ENCODE data around the gene CPEB2.

Gene CPEB2

DNA sequence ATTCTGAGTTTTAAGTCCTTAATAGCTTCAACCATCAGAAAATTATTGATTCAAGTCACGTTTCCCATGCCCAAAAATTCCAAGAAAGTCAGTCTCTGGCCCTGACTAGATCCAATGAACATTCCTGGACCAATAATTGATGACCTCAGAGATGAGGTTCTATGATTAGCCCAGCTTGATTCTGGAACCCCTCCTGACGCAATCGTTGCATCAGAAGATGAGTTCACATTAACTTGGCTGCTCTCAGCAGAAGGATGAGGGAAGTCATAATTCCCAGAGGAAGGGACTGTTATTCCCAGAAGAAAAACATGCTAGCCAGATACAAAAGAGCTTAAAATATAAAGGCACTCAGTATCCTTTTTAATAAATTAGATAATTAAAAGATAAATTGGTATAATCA lies 34.3 kb upstream of the CPEB2 start:
- TF ChIP-seq FOXP2 (optimal IDR thresholded peaks at IDR 0.05; ENCODE audit: borderline replicate concordance, extremely low read depth, extremely low read length, insufficient read depth) (no peak), POLR2AphosphoS5 (IDR thresholded peaks at IDR 0.05; ENCODE audit: low read depth, low read length) (no peak), TAF1 (IDR thresholded peaks at IDR 0.05; ENCODE audit: borderline replicate concordance, insufficient read depth, low read length) (no peak), SIN3A (IDR thresholded peaks at IDR 0.05; ENCODE audit: borderline replicate concordance, insufficient read depth, low read length) (no peak)
- TF ChIP-seq, protein P1, sequence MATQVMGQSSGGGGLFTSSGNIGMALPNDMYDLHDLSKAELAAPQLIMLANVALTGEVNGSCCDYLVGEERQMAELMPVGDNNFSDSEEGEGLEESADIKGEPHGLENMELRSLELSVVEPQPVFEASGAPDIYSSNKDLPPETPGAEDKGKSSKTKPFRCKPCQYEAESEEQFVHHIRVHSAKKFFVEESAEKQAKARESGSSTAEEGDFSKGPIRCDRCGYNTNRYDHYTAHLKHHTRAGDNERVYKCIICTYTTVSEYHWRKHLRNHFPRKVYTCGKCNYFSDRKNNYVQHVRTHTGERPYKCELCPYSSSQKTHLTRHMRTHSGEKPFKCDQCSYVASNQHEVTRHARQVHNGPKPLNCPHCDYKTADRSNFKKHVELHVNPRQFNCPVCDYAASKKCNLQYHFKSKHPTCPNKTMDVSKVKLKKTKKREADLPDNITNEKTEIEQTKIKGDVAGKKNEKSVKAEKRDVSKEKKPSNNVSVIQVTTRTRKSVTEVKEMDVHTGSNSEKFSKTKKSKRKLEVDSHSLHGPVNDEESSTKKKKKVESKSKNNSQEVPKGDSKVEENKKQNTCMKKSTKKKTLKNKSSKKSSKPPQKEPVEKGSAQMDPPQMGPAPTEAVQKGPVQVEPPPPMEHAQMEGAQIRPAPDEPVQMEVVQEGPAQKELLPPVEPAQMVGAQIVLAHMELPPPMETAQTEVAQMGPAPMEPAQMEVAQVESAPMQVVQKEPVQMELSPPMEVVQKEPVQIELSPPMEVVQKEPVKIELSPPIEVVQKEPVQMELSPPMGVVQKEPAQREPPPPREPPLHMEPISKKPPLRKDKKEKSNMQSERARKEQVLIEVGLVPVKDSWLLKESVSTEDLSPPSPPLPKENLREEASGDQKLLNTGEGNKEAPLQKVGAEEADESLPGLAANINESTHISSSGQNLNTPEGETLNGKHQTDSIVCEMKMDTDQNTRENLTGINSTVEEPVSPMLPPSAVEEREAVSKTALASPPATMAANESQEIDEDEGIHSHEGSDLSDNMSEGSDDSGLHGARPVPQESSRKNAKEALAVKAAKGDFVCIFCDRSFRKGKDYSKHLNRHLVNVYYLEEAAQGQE (IDR thresholded peaks at IDR 0.05; ENCODE audit: insufficient read depth in 1 of 2, low read depth in 2 of 2, low read length in 2 of 2), result no peak

DNA sequence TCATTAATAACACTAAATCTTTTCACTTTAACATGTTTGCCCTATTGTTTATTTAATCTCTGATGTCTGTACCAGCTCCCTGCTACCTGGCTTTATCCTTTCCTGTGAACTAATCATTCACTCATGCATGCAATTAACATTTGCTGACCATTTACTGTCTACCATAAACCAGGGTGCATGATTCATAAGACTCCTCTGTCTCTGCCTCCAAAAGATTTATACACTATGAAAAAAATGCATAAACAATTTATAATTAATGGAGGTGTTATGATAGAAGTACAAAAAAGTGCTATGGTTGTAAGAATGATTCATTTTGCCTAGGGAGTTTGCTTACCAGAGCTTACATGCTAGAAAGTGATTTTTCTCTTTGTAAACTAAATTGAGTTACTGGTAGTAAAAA lies 24.5 kb upstream of the CPEB2 start:
- TF ChIP-seq TAF1 (IDR thresholded peaks at IDR 0.05; ENCODE audit: borderline replicate concordance, insufficient read depth, low read length) (no peak), FOXP2 (optimal IDR thresholded peaks at IDR 0.05; ENCODE audit: borderline replicate concordance, extremely low read depth, extremely low read length, insufficient read depth) (no peak), SIN3A (IDR thresholded peaks at IDR 0.05; ENCODE audit: borderline replicate concordance, insufficient read depth, low read length) (no peak), POLR2AphosphoS5 (IDR thresholded peaks at IDR 0.05; ENCODE audit: low read depth, low read length) (no peak)
- TF ChIP-seq, protein P1 (IDR thresholded peaks at IDR 0.05; ENCODE audit: insufficient read depth in 1 of 2, low read depth in 2 of 2, low read length in 2 of 2), result no peak

DNA sequence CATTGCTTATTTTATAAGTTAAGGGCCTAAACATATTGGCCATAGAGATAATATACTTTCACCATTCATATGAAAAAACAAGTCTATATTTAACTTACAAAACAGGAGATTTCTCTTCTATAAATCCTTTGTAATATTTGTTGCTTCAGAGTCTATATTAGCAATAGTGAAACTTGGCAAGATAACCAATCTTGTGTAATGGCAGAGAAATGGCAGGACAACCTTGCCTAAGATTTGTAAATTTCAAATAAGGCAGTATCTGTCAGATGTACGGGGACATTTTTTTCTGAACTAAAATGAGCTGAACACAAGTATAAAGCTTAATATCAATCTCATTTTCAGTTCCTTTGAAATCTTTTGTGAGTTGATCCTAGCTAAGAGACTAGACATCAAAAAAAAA lies 17.8 kb upstream of the CPEB2 start:
- TF ChIP-seq POLR2AphosphoS5 (IDR thresholded peaks at IDR 0.05; ENCODE audit: low read depth, low read length), result no peak
- no peak for TF ChIP-seq FOXP2 (optimal IDR thresholded peaks at IDR 0.05; ENCODE audit: borderline replicate concordance, extremely low read depth, extremely low read length, insufficient read depth)

DNA sequence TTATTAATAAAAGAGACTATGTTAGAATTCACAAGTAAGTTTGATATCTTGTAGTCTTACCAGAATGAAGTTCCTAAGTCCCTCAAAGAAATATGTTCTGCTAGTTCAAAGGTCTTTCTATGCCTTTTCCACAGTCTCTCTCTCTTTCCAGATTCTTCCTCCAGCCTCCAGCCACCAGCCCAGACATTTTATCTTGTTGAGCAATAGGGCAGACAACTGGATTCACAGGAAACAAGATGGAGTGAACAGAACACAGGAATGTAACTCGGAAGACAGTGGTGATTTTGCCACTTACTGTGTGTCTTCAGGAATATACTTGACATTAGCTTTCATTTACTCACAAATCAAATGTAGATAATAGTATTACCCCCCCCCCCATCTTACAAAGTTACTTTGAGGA lies 17.1 kb upstream of the CPEB2 start:
- TF ChIP-seq TAF1 (IDR thresholded peaks at IDR 0.05; ENCODE audit: borderline replicate concordance, insufficient read depth, low read length) (no peak), POLR2AphosphoS5 (IDR thresholded peaks at IDR 0.05; ENCODE audit: low read depth, low read length) (no peak), SIN3A (IDR thresholded peaks at IDR 0.05; ENCODE audit: borderline replicate concordance, insufficient read depth, low read length) (no peak), FOXP2 (optimal IDR thresholded peaks at IDR 0.05; ENCODE audit: borderline replicate concordance, extremely low read depth, extremely low read length, insufficient read depth) (no peak)
- TF ChIP-seq, protein P1 (IDR thresholded peaks at IDR 0.05; ENCODE audit: insufficient read depth in 1 of 2, low read depth in 2 of 2, low read length in 2 of 2), result no peak

DNA sequence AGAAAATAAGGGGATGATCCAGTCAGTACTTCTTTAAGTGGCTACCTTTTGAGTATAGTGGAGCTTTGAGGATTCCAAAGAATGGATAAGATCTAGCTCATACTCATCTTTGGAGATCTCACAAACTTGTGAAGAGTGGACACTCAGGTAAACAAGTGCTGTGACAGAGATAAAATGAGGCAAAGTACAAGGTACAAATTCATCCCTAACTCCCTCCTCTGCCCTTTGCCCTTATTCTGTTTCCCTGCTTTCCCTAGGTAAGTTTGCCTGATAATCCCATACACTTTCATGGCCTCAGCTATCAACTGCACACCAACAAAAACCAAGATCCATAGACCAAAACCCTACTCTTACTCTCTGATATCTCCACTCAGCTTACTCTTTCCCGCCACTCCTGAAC lies 16.4 kb upstream of the CPEB2 start:
- TF ChIP-seq, protein P1 (IDR thresholded peaks at IDR 0.05; ENCODE audit: insufficient read depth in 1 of 2, low read depth in 2 of 2, low read length in 2 of 2), result no peak
- TF ChIP-seq TAF1 (IDR thresholded peaks at IDR 0.05; ENCODE audit: borderline replicate concordance, insufficient read depth, low read length) (no peak), FOXP2 (optimal IDR thresholded peaks at IDR 0.05; ENCODE audit: borderline replicate concordance, extremely low read depth, extremely low read length, insufficient read depth) (no peak), SIN3A (IDR thresholded peaks at IDR 0.05; ENCODE audit: borderline replicate concordance, insufficient read depth, low read length) (no peak), POLR2AphosphoS5 (IDR thresholded peaks at IDR 0.05; ENCODE audit: low read depth, low read length) (no peak)

All from PFSK-1 (cell line).